ENCODE measurements around the gene TBCA.
"Not testable (repeated sequence)": the region's sequence is repeated elsewhere in the genome, so short reads cannot be mapped to it uniquely, and the experiment has no call there.

DNA sequence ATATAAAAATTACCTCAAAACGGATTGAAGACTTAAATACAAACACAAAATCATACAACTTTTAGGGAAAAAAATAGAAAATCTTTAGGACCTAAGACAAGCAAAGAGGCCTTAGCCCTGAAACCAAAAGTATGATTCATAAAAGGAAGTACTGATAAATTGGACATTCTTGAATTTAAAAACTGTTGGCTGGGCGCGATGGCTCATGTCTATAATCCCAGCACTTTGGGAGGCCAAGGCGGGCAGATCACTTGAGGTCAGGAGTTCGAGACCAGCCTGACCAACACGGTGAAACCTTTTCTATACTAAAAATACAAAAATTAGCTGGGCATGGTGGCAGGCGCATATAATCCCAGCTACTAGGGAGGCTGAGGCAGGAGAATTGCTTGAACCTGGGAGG is 76.6 kb downstream of the TBCA start:
- TF ChIP-seq, protein P1, sequence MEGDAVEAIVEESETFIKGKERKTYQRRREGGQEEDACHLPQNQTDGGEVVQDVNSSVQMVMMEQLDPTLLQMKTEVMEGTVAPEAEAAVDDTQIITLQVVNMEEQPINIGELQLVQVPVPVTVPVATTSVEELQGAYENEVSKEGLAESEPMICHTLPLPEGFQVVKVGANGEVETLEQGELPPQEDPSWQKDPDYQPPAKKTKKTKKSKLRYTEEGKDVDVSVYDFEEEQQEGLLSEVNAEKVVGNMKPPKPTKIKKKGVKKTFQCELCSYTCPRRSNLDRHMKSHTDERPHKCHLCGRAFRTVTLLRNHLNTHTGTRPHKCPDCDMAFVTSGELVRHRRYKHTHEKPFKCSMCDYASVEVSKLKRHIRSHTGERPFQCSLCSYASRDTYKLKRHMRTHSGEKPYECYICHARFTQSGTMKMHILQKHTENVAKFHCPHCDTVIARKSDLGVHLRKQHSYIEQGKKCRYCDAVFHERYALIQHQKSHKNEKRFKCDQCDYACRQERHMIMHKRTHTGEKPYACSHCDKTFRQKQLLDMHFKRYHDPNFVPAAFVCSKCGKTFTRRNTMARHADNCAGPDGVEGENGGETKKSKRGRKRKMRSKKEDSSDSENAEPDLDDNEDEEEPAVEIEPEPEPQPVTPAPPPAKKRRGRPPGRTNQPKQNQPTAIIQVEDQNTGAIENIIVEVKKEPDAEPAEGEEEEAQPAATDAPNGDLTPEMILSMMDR (IDR thresholded peaks at IDR 0.05), result not testable (repeated sequence)
- not testable (repeated sequence) for TF ChIP-seq POLR2A (IDR thresholded peaks at IDR 0.05)

All from heart left ventricle (tissue), 13 donors.